ENCODE measurements around the gene NEIL1. TPM values are rescaled to one million over a fixed set of nuclear protein-coding genes. Genes with fewer than 3 reads are reported as not detected.

NEIL1 gene
- total and polyA plus RNA-seq, 2 donors (not counting 3 experiments of a cell fraction or from before 2014, with no cell fraction given), result 29.5 TPM

GRCh38 chr15:75327491-75327890, 19.3 kb upstream of the NEIL1 start:
- ChIA-PET POLR2A (no interaction called here), CTCF (no interaction called here)
- intact Hi-C loops (cut with micrococcal nuclease) (no loop called here), dilution Hi-C loops (cut with MboI; ENCODE audit: extremely low pct_ligation_motif_present, low sequenced_read_pairs) (no loop called here)
- Histone ChIP-seq H3K4me3 (replicated peaks in 1 of 3; ENCODE audit: insufficient read depth in 1 of 3, low read depth in 1 of 3, low read length in 3 of 3) (no peak overlapping the region), H3K9me1 (replicated peaks; ENCODE audit: control insufficient read depth, extremely low read depth, insufficient read depth, low read length) (no peaks in the 10 kb centered on the region), H3K9me3 (replicated peaks; ENCODE audit: control insufficient read depth, insufficient read depth, low read length) (no peaks in the 10 kb centered on the region), H3K36me3 (ENCODE audit: control insufficient read depth in 2 of 2, extremely low read depth in 1 of 2, insufficient read depth in 2 of 2, low read length in 2 of 2) (no peaks in the 10 kb centered on the region), H3K9ac (replicated peaks; ENCODE audit: extremely low read depth, insufficient read depth, low read length) (no peak overlapping the region), H3K79me2 (ENCODE audit: control insufficient read depth, insufficient read depth, low read length) (no peaks in the 10 kb centered on the region), H3K27me3 (ENCODE audit: control insufficient read depth in 2 of 2, insufficient read depth in 2 of 2, low read length in 2 of 2) (no peaks in the 10 kb centered on the region), H2AFZ (ENCODE audit: low read depth, low read length) (no peak overlapping the region), H4K20me1 (replicated peaks; ENCODE audit: control insufficient read depth, extremely low read depth, insufficient read depth, low read length) (no peaks in the 10 kb centered on the region), H3K4me1 (ENCODE audit: control insufficient read depth, extremely low read depth, insufficient read depth, low read length) (no peaks in the 10 kb centered on the region), H3K4me2 (ENCODE audit: insufficient read depth, low read length) (no peak overlapping the region), H3K27ac (ENCODE audit: insufficient read depth, low read depth, low read length) (no peak overlapping the region)
- no peak for FAIRE-seq
- BruUV-seq (replicated peaks), result no TSS peak
- no peak for TF ChIP-seq JUN (IDR thresholded peaks at IDR 0.05; ENCODE audit: borderline replicate concordance, insufficient read depth, insufficient read length, low read depth)
- no peak for TF ChIP-seq MAX (IDR thresholded peaks at IDR 0.05; ENCODE audit: insufficient read depth, insufficient read length)
- TF ChIP-seq GATA2 (IDR thresholded peaks at IDR 0.05; ENCODE audit: insufficient read depth, insufficient read length, low read depth, low read length), result no peak
- no peak for TF ChIP-seq FOS (IDR thresholded peaks at IDR 0.05; ENCODE audit: borderline replicate concordance, insufficient read depth, low read length)
- no peak for TF ChIP-seq MYC (IDR thresholded peaks at IDR 0.05; ENCODE audit: low read depth, low read length)
- no peak for TF ChIP-seq CTCF (IDR thresholded peaks at IDR 0.05; ENCODE audit: extremely low read depth in 1 of 2, insufficient read depth in 1 of 2, low read depth in 1 of 2, low read length in 2 of 2)
- TF ChIP-seq POLR2AphosphoS5 (IDR thresholded peaks at IDR 0.05; ENCODE audit: insufficient read depth, low read depth, low read length), result no peak
- TF ChIP-seq POLR2A (IDR thresholded peaks at IDR 0.05; ENCODE audit: low read depth, low read length), result no peak
- TF ChIP-seq EZH2 (IDR thresholded peaks at IDR 0.05; ENCODE audit: borderline replicate concordance, low read depth, low read length, severe bottlenecking), result no peak
- no peak for DNase-seq (ENCODE audit: low read depth, low spot score)

All from endothelial cell of umbilical vein (primary cell).